GM21786 (cell line): ENCODE measurements around the gene PTGER3.
A peak's percentile ranks its signal among the peaks of the same experiment; 100 is the strongest.

Source experiments
- ATAC-seq: cut with Tn5 transposase; IDR thresholded peaks from one replicate; pipeline ENCODE4 v1.9.1; 2021; ENCODE audit not compliant: unreplicated experiment

Gene PTGER3

GRCh38 chr1:71047635-71048607 lies at the start of gene PTGER3:
PTGER3 (minus strand) TSS chr1:71047816; CDS start chr1:71047577, 239 bp downstream.
- ATAC-seq, result peak; percentile 31

- ATAC-seq, result no peak
Measured at GRCh38 chr1:71094913-71095312, 47.3 kb upstream of the PTGER3 start.

GRCh38 chr1:71093938-71094337 lies 46.3 kb upstream of the PTGER3 start:
- ATAC-seq, result no peak

GRCh38 chr1:71089536-71090270 lies 42.1 kb upstream of the PTGER3 start:
- ATAC-seq, result no peak

GRCh38 chr1:71088645-71089287 lies 41.1 kb upstream of the PTGER3 start:
- no peak for ATAC-seq

- ATAC-seq, result no peak
Measured at GRCh38 chr1:71087713-71088112, 40.1 kb upstream of the PTGER3 start.

GRCh38 chr1:71087060-71087459 lies 39.4 kb upstream of the PTGER3 start:
- ATAC-seq, result no peak

- ATAC-seq, result no peak
Measured at GRCh38 chr1:71086331-71086730, 38.7 kb upstream of the PTGER3 start.

- ATAC-seq, result no peak
Measured at GRCh38 chr1:71083271-71083670, 35.7 kb upstream of the PTGER3 start.

GRCh38 chr1:71081697-71082080 lies 34.1 kb upstream of the PTGER3 start:
- ATAC-seq, result no peak

GRCh38 chr1:71080739-71081696 lies 33.4 kb upstream of the PTGER3 start, which contains the start of gene ZRANB2:
ZRANB2 (minus strand) TSS chr1:71081035; CDS start chr1:71080995, 40 bp downstream.
- peak; percentile 99 for ATAC-seq

GRCh38 chr1:71080230-71080738 lies 32.7 kb upstream of the PTGER3 start:
- peak; percentile 7 for ATAC-seq

- ATAC-seq, result no peak
Measured at GRCh38 chr1:71074681-71075080, 27.1 kb upstream of the PTGER3 start.

GRCh38 chr1:71072273-71072672 lies 24.7 kb upstream of the PTGER3 start:
- no peak for ATAC-seq

GRCh38 chr1:71071720-71072119 lies 24.1 kb upstream of the PTGER3 start:
- no peak for ATAC-seq

- ATAC-seq, result peak; percentile 93
Measured at GRCh38 chr1:71068325-71069240, 21.0 kb upstream of the PTGER3 start.

GRCh38 chr1:71054791-71055190 lies 7.2 kb upstream of the PTGER3 start:
- no peak for ATAC-seq

GRCh38 chr1:71054281-71054731 lies 6.7 kb upstream of the PTGER3 start:
- ATAC-seq, result no peak

- no peak for ATAC-seq
Measured at GRCh38 chr1:71053758-71054157, 6.1 kb upstream of the PTGER3 start.
